Activated B cell treated with CpG ODN at 0.5 μM for 24 hours (primary cell): ENCODE measurements around the gene KIAA1671. TPM values are rescaled to one million over a fixed set of nuclear protein-coding genes. Genes with fewer than 3 reads are reported as not detected.

Experiments
- ATAC-seq: fragments of 200-7000 bp; cut with Tn5 transposase; one replicate; pipeline ENCODE4 v1.10.0; 2021; ENCODE audit warnings: low read depth, mild to moderate bottlenecking, moderate library complexity
- CTCF ChIA-PET: fragments of 350-600 bp; sonication (Branson Sonifier 250); formaldehyde crosslinking; loops from one replicate; lab custom pipeline; 2021; ENCODE audit warnings: antibody characterized with exemption; lab: Charles Lee
- POLR2A ChIA-PET: fragments of 350-600 bp; sonication (Branson Sonifier 250); formaldehyde crosslinking; loops from one replicate; lab custom pipeline; 2021; ENCODE audit warnings: antibody characterized with exemption; lab: Charles Lee
- DNase-seq: peaks from one replicate; pipeline ENCODE4 v3.0.0; 2022
- H3K27ac Mint-ChIP-seq: one replicate; pipeline ENCODE4 v1.8.0; 2020; ENCODE audit warnings: mixed read lengths
- H3K27me3 Mint-ChIP-seq: one replicate; pipeline ENCODE4 v1.8.0; 2021; ENCODE audit warnings: mixed read lengths
- H3K36me3 Mint-ChIP-seq: one replicate; pipeline ENCODE4 v1.8.0; 2021; ENCODE audit warnings: low read depth, mixed read lengths
- H3K4me1 Mint-ChIP-seq: one replicate; pipeline ENCODE4 v1.8.0; 2021; ENCODE audit warnings: mixed read lengths
- H3K4me3 Mint-ChIP-seq: one replicate; pipeline ENCODE4 v1.8.0; 2020; ENCODE audit warnings: mild to moderate bottlenecking, mixed read lengths
- H3K9me3 Mint-ChIP-seq: one replicate; pipeline ENCODE4 v1.8.0; 2020; ENCODE audit warnings: mixed read lengths
- intact Hi-C: fragments of 100-400 bp; cut with micrococcal nuclease; formaldehyde crosslinking; loops from one replicate; pipeline ENCODE4 v1.15.1; 2024
- total RNA-seq: library from RNA; stranded (reverse); gene quantifications from 2 replicates; pipeline ENCODE4 v1.2.3, GENCODE V29; 2022
- TF ChIP-seq, protein P1 (sequence below): fragments of 200-600 bp; IDR thresholded peaks from one replicate; pipeline ENCODE4 v1.8.0; 2022; ENCODE audit warnings: antibody characterized with exemption, mild to moderate bottlenecking

KIAA1671 gene
- total RNA-seq, 1 donor from 2014 or later = 0.04 TPM

DNA sequence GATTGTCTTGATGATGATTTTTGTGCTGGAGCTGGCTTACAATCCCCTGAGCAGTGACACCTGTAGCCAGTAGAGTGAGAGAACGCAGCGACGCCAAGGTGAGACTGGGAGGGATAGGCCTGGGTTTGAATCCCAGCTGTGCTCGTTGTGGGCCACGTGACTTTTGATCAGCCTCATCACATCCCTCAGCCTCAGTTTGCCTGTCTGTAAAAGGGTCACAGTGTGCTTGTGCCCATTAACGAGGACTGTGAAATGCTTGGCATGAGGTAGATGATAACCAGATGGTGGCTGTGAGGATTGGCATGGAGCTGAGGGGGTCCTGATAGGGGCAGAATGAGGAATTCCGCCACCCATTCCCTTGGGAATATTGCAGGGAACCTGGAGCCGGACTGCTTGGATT, 9.6 kb downstream of the KIAA1671 start:
- H3K27me3 Mint-ChIP-seq = peaks cover under 1% of the 10 kb centered on the region
- H3K27ac Mint-ChIP-seq = no peak overlapping the region
- ATAC-seq (no peak), DNase-seq (no peak)
- TF ChIP-seq, protein P1, sequence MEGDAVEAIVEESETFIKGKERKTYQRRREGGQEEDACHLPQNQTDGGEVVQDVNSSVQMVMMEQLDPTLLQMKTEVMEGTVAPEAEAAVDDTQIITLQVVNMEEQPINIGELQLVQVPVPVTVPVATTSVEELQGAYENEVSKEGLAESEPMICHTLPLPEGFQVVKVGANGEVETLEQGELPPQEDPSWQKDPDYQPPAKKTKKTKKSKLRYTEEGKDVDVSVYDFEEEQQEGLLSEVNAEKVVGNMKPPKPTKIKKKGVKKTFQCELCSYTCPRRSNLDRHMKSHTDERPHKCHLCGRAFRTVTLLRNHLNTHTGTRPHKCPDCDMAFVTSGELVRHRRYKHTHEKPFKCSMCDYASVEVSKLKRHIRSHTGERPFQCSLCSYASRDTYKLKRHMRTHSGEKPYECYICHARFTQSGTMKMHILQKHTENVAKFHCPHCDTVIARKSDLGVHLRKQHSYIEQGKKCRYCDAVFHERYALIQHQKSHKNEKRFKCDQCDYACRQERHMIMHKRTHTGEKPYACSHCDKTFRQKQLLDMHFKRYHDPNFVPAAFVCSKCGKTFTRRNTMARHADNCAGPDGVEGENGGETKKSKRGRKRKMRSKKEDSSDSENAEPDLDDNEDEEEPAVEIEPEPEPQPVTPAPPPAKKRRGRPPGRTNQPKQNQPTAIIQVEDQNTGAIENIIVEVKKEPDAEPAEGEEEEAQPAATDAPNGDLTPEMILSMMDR = no peak
- ChIA-PET POLR2A (no interaction called here), CTCF (no interaction called here)
- H3K9me3 Mint-ChIP-seq = no peaks in the 10 kb centered on the region
- no peak overlapping the region for H3K4me3 Mint-ChIP-seq
- no peaks in the 10 kb centered on the region for H3K4me1 Mint-ChIP-seq
- intact Hi-C loops = no loop called here
- H3K36me3 Mint-ChIP-seq = no peaks in the 10 kb centered on the region

DNA sequence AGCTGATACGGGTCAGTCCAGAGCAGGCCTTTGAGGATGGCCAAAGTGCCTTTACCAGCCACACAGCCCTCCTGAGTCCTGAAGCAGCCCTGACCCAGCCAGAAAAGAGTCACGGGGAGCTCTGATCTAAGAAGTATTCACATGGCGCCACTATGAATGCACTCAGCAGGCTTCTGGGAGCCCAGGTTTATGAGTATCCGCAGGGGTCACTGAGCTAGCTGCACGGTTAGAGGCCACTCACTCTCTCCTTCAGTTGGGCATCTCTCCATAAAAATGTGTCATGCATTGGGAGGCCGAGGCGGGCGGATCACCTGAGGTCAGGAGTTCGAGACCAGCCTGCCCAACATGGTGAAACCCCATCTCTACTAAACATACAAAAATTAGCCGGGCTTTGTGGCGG, 10.3 kb downstream of the KIAA1671 start:
- H3K9me3 Mint-ChIP-seq = no peaks in the 10 kb centered on the region
- CTCF ChIA-PET = no interaction called here
- ATAC-seq = no peak
- H3K27me3 Mint-ChIP-seq = no peaks in the 10 kb centered on the region
- DNase-seq = no peak
- TF ChIP-seq, protein P1 = no peak
- no peaks in the 10 kb centered on the region for H3K4me1 Mint-ChIP-seq
- POLR2A ChIA-PET = no interaction called here
- H3K36me3 Mint-ChIP-seq = no peaks in the 10 kb centered on the region
- no peak overlapping the region for H3K4me3 Mint-ChIP-seq
- intact Hi-C loops = no loop called here
- H3K27ac Mint-ChIP-seq = no peak overlapping the region

DNA sequence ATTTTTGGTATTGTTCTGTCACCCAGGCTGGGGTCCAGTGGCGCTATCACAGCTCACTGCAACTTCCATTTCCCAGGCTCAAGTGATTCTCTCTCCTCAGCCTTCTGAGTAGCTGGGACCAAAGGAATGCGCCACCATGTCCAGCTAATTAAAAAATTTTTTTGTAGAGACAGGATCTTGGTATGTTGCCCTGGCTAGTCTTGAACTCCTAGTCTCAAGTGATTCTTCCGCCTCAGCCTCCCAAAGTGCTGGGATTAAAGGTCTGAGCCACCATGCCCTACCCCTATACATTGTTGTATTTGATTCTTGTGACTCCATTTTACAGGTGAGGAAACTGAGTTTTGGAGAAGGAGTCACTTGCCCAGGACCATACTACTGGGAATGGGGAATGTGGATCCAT, 11.9 kb downstream of the KIAA1671 start:
- no peak overlapping the region for H3K27ac Mint-ChIP-seq
- CTCF ChIA-PET = no interaction called here
- DNase-seq = no peak
- H3K4me1 Mint-ChIP-seq = no peaks in the 10 kb centered on the region
- POLR2A ChIA-PET = no interaction called here
- ATAC-seq = no peak
- H3K4me3 Mint-ChIP-seq = no peak overlapping the region
- H3K27me3 Mint-ChIP-seq = no peaks in the 10 kb centered on the region
- intact Hi-C loops = no loop called here
- no peaks in the 10 kb centered on the region for H3K9me3 Mint-ChIP-seq
- H3K36me3 Mint-ChIP-seq = no peaks in the 10 kb centered on the region
- TF ChIP-seq, protein P1 = no peak

DNA sequence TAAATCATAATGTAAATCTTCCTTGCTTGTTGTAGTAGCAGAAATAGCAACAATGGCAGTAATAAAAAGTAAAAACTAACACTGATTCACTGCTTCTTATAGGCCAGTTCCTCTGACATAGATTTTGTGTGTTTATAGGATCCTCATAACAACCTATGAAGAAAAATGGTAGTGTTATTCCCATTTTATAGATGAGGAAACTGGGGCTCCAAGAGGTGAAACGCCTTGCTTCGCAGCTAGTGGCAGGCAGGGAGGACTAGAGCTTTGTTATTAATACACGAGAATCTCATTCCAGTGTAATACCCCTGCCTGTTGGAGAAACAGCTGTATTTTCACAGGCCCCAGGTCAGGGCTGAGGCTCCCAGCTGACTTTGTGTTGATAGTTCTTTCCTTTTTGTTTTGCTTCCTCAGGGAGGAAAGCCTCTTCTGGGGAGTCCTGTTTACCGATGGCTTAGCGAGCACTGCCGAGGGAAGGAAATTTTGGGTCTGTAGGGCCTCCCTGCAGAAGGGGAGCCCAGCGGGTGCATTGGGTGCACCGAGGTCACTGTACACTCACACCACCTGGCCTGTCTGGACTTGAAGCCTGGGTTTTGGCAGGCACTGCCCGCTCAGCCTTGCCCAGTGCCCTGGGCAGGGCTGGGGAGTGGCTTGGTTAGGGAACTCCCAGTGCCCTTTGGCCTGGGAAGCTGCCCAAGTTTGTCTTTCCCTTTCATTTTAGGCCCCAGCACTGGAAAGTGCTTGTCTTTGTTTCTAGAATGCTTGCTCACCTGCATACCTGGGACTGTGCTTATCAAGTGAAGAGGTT, 13.5 kb downstream of the KIAA1671 start:
- ChIA-PET CTCF (no interaction called here), POLR2A (no interaction called here)
- Mint-ChIP-seq H3K4me3 (no peak overlapping the region), H3K36me3 (no peaks in the 10 kb centered on the region), H3K9me3 (no peaks in the 10 kb centered on the region), H3K27ac (no peak overlapping the region), H3K27me3 (no peaks in the 10 kb centered on the region), H3K4me1 (no peaks in the 10 kb centered on the region)
- DNase-seq (no peak), ATAC-seq (no peak)
- TF ChIP-seq, protein P1 = no peak
- intact Hi-C loops = no loop called here

DNA sequence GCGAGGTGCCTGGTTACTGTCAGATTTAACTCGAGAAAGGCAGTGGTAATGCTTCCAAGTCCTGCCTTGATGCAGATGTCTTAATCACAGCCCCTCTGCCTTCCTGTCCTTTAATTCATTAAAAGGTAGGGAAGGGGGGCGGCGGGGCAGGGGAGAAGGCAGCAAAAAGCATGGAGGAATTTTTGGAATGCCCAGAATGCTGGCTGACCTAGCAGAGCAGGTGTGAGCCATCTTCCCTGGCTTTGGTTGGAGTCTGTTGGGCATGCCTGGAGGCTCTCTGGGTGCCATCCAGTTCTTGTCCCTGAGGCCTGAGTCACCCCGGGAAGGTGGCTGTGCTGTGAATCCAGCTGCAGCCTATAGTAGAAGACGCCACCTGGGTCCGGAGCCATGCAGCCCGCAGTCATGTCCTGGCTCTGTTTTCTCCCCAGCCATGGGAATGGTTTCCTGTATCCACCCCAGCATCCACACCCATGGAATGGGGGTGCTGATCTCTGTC, 15.6 kb downstream of the KIAA1671 start:
- Mint-ChIP-seq H3K27me3 (no peaks in the 10 kb centered on the region), H3K4me1 (no peaks in the 10 kb centered on the region), H3K36me3 (no peaks in the 10 kb centered on the region), H3K4me3 (no peak overlapping the region), H3K27ac (no peak overlapping the region), H3K9me3 (no peaks in the 10 kb centered on the region)
- ATAC-seq (no peak), DNase-seq (no peak)
- POLR2A ChIA-PET = no interaction called here
- TF ChIP-seq, protein P1 = no peak
- CTCF ChIA-PET = no interaction called here
- intact Hi-C loops = no loop called here
